ENCODE data around the gene TMEM51. TPM values are rescaled to one million over a fixed set of nuclear protein-coding genes. Genes with fewer than 3 reads are reported as not detected.

Gene TMEM51
- total RNA-seq, 1 donor from 2014 or later, result 4.5 TPM

DNA sequence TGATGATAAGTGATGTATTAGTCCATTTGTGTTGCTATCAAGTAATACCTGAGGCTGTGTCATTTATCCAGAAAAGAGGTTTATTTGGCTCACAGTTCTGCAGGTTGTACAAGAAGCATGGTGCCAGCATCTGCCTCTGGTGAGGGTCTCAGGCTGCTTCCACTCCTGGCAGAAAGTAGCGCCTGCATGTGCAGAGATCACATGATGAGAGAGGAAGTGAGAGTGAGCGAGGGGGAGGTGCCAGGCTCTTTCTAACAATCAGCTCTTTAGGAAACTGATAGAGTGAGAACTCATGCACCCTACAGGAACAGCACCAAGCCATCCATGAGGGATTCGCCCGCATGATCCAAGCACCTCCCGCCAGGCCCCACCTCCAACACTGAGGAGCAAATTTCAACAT, 91.3 kb downstream of the TMEM51 start:
- DNase-seq (ENCODE audit: low read depth), result no peak

DNA sequence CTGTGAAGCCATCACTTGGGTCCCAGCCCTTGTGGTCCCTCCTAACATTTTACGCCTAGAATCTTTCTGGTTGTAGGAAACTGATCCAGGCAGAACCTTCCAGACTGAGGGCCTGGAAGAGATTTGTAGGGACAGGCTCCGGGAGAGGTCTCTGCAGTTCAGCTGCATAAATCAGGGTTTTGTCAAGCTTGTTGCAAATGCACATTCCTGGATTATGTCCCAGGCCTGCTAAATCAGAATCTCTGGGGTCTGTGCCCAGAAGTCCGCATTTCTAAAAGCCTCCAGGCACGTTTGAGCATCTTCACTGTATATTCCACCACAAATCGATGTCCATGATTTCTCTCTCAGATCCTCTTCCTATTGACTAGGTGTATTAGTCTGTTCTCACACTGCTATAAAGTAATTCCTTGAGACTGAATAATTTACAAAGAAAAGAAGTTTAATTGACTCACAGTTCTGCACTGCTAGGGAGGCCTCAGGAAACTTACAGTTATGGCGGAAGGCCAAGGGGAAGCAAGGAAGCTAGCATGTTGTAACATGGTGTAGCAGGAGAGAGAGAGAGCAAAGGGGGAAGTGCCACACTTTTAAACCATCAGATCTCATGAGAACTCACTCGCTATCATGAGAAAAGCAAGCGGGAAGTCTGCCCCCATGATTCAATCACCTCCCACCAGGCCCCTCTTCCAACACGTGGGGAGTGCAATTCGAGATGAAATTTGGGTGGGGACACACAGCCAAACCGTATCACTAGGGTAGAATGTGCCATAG, 92.2 kb downstream of the TMEM51 start:
- no peak for DNase-seq (ENCODE audit: low read depth)

DNA sequence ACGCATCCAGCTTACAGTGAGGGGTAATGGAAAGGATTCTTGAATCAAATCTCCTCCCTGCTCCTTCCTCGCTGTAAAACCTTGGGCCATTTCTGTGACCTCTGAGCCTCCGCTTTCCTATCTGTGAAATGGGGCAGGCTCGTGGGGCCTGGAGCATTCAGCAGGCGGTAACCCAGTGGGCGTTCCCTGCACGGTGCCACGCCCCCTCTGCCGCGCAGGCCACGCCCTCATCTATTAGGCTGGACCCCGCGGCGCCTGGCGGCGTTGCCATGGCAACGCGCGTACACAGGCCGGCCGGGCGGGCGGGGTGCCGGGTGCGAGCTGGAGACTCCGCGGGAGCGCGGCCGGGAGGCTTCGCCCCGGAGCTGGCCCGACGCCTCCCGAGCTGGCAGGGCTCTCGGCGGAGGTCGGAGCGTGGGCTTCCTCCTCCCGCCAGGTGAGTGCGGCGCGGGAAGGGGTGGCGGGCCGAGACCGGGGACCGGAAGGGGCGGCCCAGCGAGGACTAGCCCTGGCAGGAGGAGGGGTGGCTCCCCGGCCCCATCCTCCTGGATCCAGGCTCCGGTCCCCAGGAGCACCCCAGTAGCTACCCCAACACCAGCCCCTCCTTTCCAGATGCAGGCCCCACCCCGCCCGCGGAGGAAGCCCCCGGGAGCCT, 93.5 kb downstream of the TMEM51 start, which contains the start of gene FHAD1:
FHAD1 (plus strand) TSS at position 264 of the 655 bp plus-strand sequence. CDS start 4,562 bp downstream, outside the sequence.
- DNase-seq (ENCODE audit: low read depth), result peak; percentile 10

DNA sequence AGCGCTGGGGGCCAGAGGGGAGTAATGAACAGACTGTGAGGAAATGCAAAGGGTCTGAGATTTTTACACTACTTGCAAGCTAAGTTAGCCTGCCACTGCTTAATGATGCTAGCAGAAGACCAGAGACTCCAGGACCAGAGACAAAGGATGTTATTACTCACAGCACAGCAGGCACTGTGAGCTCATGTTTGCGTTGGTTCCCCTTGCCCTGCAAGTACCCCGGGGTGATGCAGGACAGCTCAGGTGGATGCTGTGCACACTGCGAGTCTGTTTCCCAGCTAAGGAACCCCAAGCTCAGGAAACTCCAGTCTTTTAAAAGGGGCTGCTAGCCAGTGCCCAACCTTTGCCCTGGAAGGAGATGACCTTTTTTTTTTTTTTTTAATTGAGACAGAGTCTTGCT, 94.7 kb downstream of the TMEM51 start:
- DNase-seq (ENCODE audit: low read depth), result no peak

DNA sequence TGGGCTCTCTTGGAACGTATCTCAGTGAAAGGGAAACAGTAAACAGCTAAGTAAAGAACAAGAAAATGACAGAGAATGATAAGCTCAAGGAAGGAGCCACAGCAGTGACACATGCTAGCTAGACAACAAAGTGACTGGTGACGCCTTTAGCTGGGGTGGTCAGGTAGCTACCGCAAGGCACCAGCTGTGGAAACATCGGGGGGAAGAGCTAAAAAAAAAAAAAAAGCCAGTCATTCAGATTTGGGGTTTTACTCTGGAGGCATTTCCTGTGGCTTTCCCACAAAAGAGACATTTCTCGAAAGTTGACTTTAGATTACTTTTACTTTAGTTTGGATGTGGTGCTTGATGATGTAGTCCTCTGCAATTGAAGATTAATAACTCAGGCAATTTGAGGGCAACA, 95.5 kb downstream of the TMEM51 start:
- no peak for DNase-seq (ENCODE audit: low read depth)

DNA sequence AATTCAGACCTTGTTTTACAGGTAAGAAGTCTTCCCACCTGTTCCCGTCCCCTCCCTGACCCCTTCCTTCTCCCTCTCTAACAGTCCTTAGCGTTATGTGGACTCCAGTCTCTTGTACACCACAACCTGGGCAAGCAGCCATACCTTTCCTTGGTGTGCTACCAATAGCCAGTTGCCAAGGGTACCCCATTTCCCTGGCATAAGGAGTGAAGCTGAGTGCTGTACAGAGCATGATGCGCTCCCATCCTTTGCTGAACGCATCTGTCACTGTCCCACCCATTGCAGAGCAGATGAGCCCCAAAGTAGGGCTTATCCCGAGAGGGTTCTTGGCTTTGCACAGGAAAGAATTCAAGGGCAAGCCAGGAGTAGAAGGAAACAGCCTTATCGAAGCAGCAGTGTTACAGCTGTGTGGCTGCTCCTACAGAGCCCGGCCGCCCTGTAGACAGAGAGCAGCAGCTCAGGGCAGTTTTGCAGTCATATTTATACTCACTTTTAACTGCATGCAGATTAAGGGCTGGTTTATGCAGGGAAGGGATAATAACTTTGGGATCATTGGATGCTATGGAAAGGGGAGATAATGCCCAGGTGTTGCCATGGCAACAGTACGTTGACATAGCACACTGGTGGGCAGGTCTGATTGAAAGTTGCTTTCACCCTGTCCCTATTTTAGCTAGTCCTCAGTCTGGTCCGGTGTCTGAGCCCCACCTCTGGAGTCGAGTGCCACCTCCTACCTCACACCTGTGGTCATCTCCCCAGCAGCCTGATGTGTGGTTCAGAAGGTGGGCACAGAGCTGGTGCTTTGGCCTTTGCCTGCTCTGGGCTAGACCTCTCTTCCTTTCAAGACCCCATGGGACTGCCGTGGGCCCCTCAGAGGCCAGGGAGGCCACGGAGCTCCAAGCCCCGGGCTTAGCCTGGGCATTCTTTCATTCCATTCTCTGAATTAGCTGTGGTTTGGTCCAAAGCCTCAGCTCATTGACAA, 98.6 kb downstream of the TMEM51 start:
- DNase-seq (ENCODE audit: low read depth), result no peak

DNA sequence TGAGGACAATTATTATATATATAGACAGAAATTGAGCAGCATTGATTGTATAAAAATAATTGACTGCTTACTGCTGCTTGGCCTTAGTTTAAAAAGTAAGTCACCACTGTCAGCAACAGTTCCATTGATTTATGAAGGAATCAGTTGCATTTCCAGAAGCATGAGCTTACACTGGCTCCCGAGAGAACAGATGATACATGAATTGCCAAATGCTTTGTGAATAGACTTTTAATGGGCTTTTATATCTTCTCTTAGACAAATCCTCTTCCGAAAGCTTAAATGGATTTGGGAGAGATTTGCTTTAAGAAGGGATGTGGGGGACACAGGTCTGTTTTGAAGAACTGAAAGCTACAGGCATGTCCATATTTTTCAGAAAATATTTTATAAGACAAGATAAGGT, 101.0 kb downstream of the TMEM51 start:
- no peak for DNase-seq (ENCODE audit: low read depth)

DNA sequence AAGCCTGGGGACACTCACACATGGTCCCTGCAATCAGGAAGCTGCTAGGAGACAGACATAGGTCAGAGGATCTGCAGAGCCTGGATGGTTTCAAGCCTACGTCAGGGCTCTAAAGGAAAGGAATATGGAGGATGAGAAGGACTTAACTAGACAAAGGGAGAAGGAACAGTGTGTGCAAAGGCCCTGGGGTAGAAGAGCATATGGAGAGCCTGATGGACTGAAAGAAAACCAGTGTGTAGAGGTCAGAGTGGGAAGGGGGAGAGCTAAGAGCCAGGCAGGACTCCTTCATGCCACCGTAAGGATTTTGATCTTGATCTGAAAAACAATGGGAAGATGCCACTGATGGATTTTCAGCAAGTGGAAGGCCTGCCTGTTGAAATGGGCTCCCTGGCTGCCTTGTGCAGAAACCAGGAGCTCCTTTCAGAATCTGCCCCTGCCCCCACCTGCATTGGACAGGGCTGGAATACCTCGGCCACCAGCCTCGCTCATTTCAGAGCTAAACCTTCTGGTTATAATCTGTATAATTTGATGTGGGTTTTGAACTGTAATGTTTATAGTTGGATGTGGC, 102.1 kb downstream of the TMEM51 start:
- DNase-seq (ENCODE audit: low read depth), result no peak

DNA sequence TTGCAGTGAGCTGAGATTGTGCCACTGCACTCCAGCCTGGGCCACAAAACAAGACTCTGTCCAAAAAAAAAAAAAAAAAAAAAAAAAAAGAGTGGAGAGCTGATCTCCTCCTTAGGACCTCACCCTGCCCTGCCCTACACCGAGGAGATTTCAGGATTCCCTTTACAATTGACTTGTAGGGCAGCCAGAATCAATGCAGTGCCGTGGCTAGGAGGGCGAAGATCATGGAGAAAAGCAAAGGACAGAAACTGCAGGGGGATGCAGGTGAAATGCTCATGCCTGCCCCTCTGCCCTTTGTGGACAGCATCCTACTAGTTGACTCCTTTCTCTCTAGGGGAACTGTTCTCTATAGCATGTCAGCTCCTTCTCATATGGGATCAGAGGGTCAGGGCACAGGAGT, 103.0 kb downstream of the TMEM51 start:
- DNase-seq (ENCODE audit: low read depth), result no peak

DNA sequence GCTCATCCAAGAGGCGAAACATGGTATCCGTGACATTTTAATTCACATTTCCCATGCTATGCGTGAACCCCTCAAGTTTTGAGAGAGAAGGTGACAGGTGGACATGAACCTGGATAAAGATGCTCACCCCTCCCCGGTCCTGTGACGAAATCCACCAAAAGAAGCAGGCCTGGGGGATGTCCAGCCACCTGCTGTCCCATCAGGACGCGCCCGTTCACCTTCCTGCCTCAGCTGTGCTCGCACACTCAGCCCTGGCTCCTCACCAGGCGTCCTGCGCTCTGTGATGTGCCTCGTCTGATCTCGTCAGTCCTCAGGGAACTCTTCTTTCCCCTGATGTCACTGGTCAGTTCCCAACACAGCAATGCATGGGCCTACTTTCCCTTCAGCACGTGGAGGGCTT, 103.8 kb downstream of the TMEM51 start:
- DNase-seq (ENCODE audit: low read depth), result no peak

DNA sequence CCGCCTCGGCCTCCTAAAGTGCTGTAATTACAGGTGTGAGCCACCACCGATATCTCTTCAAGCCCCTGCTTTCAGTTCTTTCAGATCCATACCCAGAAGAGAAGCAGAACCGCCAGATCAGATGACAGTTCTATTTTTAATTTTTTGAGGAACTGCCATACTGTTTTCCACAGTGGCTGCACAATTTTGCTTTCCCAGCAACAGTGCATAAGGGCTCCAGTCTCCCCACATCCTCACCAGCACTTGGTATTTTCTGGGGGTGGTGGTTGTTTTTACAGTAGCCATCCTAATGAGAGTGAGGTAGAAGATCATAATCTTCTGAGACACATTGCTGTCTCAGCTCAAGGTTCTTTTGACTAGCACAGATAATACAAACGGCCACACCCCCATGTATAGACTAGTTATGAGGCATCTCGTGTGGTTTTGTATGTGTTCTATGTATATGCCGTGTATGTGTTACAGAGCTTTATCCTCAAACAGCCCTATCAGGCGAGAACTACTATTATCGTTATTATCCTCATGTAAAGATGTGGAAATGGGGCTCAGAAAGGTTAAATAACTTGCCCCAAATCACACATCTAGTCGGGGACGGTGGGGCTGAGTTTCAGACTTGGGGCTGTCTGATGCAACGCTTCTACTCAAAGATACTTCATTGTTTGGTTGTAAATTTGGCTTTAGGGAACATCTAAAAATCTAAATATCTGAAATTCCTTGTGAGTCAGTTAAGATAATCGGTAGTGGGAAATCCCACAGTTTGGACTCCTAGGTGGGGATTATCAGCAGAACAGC, 105.5 kb downstream of the TMEM51 start:
- no peak for DNase-seq (ENCODE audit: low read depth)

DNA sequence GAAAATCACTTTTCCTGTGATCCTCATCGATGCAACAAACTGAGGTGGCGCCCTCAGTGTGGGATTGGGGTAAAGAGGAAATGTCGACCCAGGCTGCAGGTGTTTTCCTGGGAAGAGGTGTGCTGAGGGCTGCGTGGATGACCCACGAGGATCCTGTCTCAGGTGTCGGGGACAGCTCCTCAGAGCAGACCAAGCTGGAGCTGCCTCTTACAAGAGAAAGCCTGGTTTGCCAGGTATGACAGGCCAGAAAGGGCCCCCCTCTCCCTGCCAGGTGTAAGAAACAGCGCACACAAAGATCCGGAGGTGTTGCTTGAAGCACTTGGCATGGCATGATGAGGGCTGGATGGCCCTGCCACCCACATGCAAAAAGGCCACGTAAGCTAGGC, 106.1 kb downstream of the TMEM51 start:
- DNase-seq (ENCODE audit: low read depth), result no peak

DNA sequence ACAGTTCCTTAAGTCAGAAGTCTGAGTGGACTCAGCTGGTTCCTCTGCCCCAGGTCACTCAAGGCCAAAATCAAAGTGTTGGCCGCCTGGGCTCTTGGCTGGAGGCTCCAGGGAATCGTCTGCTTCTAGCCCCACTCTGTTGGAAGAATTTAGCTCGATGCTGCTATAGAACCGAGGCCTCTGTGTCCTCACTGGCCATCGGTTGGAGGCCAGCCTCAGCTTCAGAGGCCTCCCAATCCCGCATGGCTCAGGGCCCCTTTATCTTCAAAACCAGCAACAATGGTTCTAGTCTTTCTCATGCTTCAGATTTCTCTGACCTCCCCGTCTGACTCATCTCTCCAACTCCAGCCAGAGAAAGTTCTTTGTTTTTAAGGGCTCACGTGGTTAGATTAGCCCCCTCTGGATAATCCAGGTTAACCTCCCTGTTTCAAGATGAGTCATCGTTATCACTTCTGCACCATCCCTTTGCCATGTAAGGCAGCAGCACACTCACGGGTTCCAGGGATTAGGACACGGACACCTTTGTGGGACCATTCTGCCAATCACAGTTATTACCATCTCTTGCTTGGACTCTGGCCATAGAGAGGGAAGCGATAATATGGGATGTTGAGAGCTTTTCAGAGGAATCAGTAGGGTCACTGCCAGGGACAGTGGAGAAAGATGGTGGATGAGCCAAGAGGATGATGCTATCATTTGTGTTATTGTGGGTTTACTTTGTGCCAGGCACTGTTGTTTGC, 107.0 kb downstream of the TMEM51 start:
- DNase-seq (ENCODE audit: low read depth), result peak; percentile 29

DNA sequence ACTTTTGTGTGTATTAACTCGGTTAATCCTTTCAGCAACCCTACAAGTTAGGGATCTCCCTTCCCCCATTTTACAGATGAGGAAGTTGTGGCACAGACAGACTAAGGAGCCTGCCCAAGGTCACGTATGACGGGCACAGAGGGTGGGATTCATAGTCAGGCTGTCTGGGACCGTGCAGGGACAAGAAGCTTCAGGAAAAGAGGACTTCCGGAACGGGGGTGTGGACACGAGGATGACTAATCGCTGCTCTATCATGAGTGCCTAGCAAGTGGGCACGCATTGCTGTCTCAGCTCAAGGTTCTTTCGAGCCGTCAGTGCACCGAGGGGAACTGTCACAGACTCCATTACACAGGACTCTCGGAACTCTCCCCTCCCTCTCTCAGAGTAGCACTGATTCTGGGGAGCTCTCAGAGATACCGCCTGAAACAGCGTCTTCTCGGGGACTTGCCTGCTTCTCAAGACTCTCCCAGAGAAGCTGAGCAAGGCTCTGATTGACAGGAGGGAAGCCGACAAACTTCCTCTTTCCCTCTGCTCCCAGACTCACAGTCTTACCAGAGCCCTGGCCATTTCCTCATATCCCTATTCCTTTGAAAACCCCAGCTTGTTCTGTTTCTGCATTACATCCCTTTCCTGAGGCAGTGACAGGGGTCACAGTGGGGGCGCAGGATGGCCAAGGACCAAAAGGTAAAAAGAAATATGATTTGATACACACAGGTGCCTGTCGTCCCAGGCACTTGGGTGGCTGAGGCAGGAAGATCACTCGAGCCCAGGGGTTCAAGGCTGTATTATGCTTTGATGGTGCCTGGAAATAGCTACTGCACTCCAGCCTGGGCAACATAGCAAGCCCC, 107.8 kb downstream of the TMEM51 start:
- DNase-seq (ENCODE audit: low read depth), result no peak

DNA sequence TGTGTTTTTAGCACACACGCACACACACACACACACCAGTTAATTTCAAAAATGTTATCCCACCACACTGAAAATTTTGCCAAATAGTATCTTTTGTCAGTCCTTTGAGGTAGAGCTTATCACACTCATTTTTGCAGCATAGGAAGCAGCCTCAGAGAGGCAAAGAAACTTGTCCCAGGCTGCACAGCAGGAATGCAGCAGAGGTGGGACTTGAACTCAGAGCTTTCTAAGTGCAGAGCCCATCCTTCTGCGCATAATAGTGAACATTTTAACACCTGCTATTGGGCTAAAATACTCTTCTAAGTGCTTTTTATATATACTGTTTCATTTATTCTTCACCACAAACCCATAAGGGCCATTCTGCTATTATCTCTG, 108.4 kb downstream of the TMEM51 start:
- no peak for DNase-seq (ENCODE audit: low read depth)

DNA sequence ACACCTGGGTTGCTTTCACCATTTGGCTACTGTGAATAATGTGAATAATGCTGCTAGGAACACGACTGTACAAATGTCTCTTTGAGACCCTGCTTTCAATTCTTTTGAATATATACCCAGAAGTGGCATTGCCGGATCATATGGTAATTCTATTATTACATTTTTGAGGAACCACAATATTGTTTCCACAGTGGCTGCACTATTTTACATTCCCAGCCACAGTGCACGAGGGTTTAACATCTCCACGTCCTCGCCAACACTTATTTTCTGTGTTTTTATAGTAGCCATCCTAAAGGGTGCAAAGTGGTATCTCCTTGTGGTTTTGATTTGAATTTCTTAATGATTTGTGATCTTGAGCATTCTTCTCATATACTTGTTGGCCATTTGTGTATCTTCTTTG, 109.2 kb downstream of the TMEM51 start:
- DNase-seq (ENCODE audit: low read depth), result no peak

DNA sequence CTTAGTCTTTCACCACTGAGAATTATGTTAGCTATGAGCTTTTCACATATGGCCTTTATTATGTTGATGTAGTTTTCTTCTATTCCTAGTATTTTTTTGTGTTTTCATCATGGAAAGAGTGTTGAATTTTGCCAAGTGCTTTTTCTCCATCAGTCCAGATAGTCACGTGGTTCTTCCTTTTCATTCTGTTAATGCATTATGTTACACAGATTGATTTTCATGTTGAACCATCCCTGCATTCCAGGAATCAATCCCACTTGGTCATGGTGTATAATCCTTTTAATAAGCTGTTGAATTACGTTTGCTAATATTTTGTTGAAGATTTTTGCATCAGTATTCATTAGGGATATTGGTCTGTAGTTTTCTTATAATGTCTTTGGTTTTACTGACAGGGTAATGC, 111.2 kb downstream of the TMEM51 start:
- no peak for DNase-seq (ENCODE audit: low read depth)

Data from myocyte (in vitro differentiated cells).